ENCODE data around the gene ADPRM. TPM values are rescaled to one million over a fixed set of nuclear protein-coding genes. Genes with fewer than 3 reads are reported as not detected.

The ADPRM gene
- total and polyA plus RNA-seq, 4 donors: 3.7 to 10.8 (median 6.7) TPM

GRCh38 chr17:10648381-10648780 is 49.0 kb upstream of the ADPRM start:
- H3K9me3 ChIP-seq (ENCODE audit: control insufficient read depth in 4 of 4, low read length in 3 of 4): no peaks in the 10 kb centered on the region
- peaks cover 0 to 4% (median 1%) of the 10 kb centered on the region in 4 donors for H3K4me1 ChIP-seq (ENCODE audit: control insufficient read depth in 4 of 4, insufficient read depth in 4 of 4, low read length in 3 of 4)
- no peak for DNase-seq (ENCODE audit: low spot score)
- WGBS: 95% methylated on average over 5 of the region's 5 CpGs
- no peak overlapping the region for H3K27ac ChIP-seq (ENCODE audit: low read depth in 1 of 2, low read length in 2 of 2)
- H3K27me3 ChIP-seq (ENCODE audit: control insufficient read depth in 4 of 4, insufficient read depth in 4 of 4, low read length in 3 of 4): no peaks in the 10 kb centered on the region
- TF ChIP-seq SP1 (IDR thresholded peaks at IDR 0.05) (no peak), NR2F2 (IDR thresholded peaks at IDR 0.05) (no peak), FOXA2 (IDR thresholded peaks at IDR 0.05) (no peak), YY1 (IDR thresholded peaks at IDR 0.05) (no peak), MAX (IDR thresholded peaks at IDR 0.05) (no peak), RXRA (IDR thresholded peaks at IDR 0.05) (no peak), ATF3 (IDR thresholded peaks at IDR 0.05) (no peak), TAF1 (conservative IDR thresholded peaks at IDR 0.05) (no peak), RAD21 (IDR thresholded peaks at IDR 0.05) (no peak), FOXA1 (IDR thresholded peaks at IDR 0.05) (no peak)
- no peak overlapping the region for H3K4me3 ChIP-seq (ENCODE audit: low read depth in 1 of 3, low read length in 3 of 3)
- no peak overlapping the region for H3K9ac ChIP-seq (ENCODE audit: low read depth in 1 of 2, low read length in 2 of 2)
- H3K36me3 ChIP-seq (ENCODE audit: control insufficient read depth in 4 of 4, insufficient read depth in 3 of 4, low read depth in 1 of 4, low read length in 3 of 4): peaks cover 0 to 15% (median 3%) of the 10 kb centered on the region in 4 donors

- TF ChIP-seq HNF4G (IDR thresholded peaks at IDR 0.05) (no peak), TAF1 (conservative IDR thresholded peaks at IDR 0.05) (no peak)
- DNase-seq (ENCODE audit: low spot score): no peak
- 93% methylated on average over 3 of the region's 3 CpGs for WGBS
These were observed 48.4 kb upstream of the ADPRM start for GRCh38 chr17:10648956-10649355.

GRCh38 chr17:10649602-10650001 is 47.8 kb upstream of the ADPRM start:
- Histone ChIP-seq H3K4me3 (ENCODE audit: low read depth in 1 of 3, low read length in 3 of 3) (no peak overlapping the region), H3K27me3 (ENCODE audit: control insufficient read depth in 4 of 4, insufficient read depth in 4 of 4, low read length in 3 of 4) (no peaks in the 10 kb centered on the region), H3K9ac (ENCODE audit: low read depth in 1 of 2, low read length in 2 of 2) (no peak overlapping the region), H3K36me3 (ENCODE audit: control insufficient read depth in 4 of 4, insufficient read depth in 3 of 4, low read depth in 1 of 4, low read length in 3 of 4) (peaks cover 0 to 6% (median 3%) of the 10 kb centered on the region in 4 donors), H3K4me1 (ENCODE audit: control insufficient read depth in 4 of 4, insufficient read depth in 4 of 4, low read length in 3 of 4) (peaks cover 0 to 4% (median 1%) of the 10 kb centered on the region in 4 donors), H3K9me3 (ENCODE audit: control insufficient read depth in 4 of 4, low read length in 3 of 4) (no peaks in the 10 kb centered on the region), H3K27ac (ENCODE audit: low read depth in 1 of 2, low read length in 2 of 2) (no peak overlapping the region)
- no peak for DNase-seq (ENCODE audit: low spot score)
- WGBS: 90% methylated on average over 5 of the region's 5 CpGs
- TF ChIP-seq RAD21 (IDR thresholded peaks at IDR 0.05) (no peak), RXRA (IDR thresholded peaks at IDR 0.05) (no peak), GABPA (IDR thresholded peaks at IDR 0.05 in 1 of 2, conservative IDR thresholded peaks at IDR 0.05 in 1 of 2) (no peak), HNF4A (conservative IDR thresholded peaks at IDR 0.05) (no peak), TAF1 (conservative IDR thresholded peaks at IDR 0.05) (no peak)

More at GRCh38 chr17:10648956-10649355, 48.4 kb upstream of the ADPRM start:
- H3K27ac ChIP-seq (ENCODE audit: low read depth in 1 of 2, low read length in 2 of 2): no peak overlapping the region
- peaks cover 0 to 4% (median 1%) of the 10 kb centered on the region in 4 donors for H3K4me1 ChIP-seq (ENCODE audit: control insufficient read depth in 4 of 4, insufficient read depth in 4 of 4, low read length in 3 of 4)
- H3K9me3 ChIP-seq (ENCODE audit: control insufficient read depth in 4 of 4, low read length in 3 of 4): no peaks in the 10 kb centered on the region
- H3K27me3 ChIP-seq (ENCODE audit: control insufficient read depth in 4 of 4, insufficient read depth in 4 of 4, low read length in 3 of 4): no peaks in the 10 kb centered on the region
- peaks cover 0 to 12% (median 3%) of the 10 kb centered on the region in 4 donors for H3K36me3 ChIP-seq (ENCODE audit: control insufficient read depth in 4 of 4, insufficient read depth in 3 of 4, low read depth in 1 of 4, low read length in 3 of 4)
- no peak overlapping the region for H3K9ac ChIP-seq (ENCODE audit: low read depth in 1 of 2, low read length in 2 of 2)
- no peak overlapping the region for H3K4me3 ChIP-seq (ENCODE audit: low read depth in 1 of 3, low read length in 3 of 3)

- 75% methylated on average over 9 of the region's 9 CpGs for WGBS
- H3K4me1 ChIP-seq (ENCODE audit: control insufficient read depth in 4 of 4, insufficient read depth in 4 of 4, low read length in 3 of 4): no peaks in the 10 kb centered on the region
- no peak overlapping the region for H3K27ac ChIP-seq (ENCODE audit: low read depth in 1 of 2, low read length in 2 of 2)
- no peak overlapping the region for H3K9ac ChIP-seq (ENCODE audit: low read depth in 1 of 2, low read length in 2 of 2)
- H3K4me3 ChIP-seq (ENCODE audit: low read depth in 1 of 3, low read length in 3 of 3): no peak overlapping the region
- no peak for DNase-seq (ENCODE audit: low spot score)
- peaks cover 0 to 4% (median under 1%) of the 10 kb centered on the region in 4 donors for H3K36me3 ChIP-seq (ENCODE audit: control insufficient read depth in 4 of 4, insufficient read depth in 3 of 4, low read depth in 1 of 4, low read length in 3 of 4)
- no peaks in the 10 kb centered on the region for H3K27me3 ChIP-seq (ENCODE audit: control insufficient read depth in 4 of 4, insufficient read depth in 4 of 4, low read length in 3 of 4)
- no peaks in the 10 kb centered on the region for H3K9me3 ChIP-seq (ENCODE audit: control insufficient read depth in 4 of 4, low read length in 3 of 4)
- TF ChIP-seq EGR1 (IDR thresholded peaks at IDR 0.05; ENCODE audit: low read depth in 2 of 2) (no peak), NR2F2 (IDR thresholded peaks at IDR 0.05) (no peak), FOXA2 (IDR thresholded peaks at IDR 0.05) (no peak), HNF4G (IDR thresholded peaks at IDR 0.05) (no peak), SP1 (IDR thresholded peaks at IDR 0.05) (no peak)
These were observed 45.5 kb upstream of the ADPRM start for GRCh38 chr17:10651927-10652326.

Measured in liver (tissue), 9 donors.